Measurements from ENCODE around the gene PQBP1. TPM values are rescaled to one million over a fixed set of nuclear protein-coding genes. Genes with fewer than 3 reads are reported as not detected.

PQBP1 gene
- total RNA-seq, 2 experiments from 2014 or later: 73.4 to 75.3 TPM

DNA sequence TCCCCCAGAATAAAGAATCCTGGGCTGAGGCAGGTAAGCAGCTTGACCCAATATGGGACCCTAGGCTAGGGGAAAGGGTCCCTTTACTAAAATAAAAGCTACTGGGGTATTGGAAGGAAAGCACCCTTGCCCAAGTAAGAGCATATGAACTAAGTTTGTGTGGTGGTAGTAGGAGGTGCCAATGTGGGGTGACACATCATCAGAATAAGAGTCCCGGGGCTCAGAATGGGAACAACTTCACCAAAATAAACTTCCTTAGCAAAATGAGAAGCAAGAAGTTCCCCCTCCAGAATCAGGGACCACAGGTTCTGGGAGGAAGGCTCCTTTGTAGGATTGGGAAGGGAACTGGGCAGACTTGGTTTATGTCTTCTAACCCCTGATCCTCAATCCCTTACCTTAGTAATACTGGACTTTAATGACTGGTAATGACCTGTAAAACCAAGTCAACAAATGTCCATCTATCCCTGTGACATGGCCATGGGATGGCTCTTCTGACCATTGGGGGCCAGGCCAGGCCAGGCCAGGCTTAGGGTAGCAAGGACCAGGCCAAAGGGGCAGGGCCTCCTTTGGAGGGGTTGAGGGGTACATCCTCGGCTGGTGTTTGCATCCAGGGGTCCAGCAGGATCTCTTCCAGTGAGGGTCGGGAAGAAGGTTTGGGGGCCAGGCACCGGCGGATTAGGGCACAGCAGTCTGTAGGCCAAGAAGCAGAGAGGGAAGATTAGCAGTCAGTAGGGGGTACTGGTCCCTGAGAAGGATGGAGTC lies 16.1 kb downstream of the PQBP1 start:
- Mint-ChIP-seq H3K4me3 (peak overlapping the region; percentile 97), H3K9me3 (ENCODE audit: low read depth) (no peaks in the 10 kb centered on the region), H3K27me3 (no peaks in the 10 kb centered on the region), H3K4me1 (peaks cover 39% of the 10 kb centered on the region), H3K36me3 (ENCODE audit: low read depth) (peaks cover 66% of the 10 kb centered on the region), H3K27ac (peak overlapping the region; percentile 95)
- DNase-seq (no peak), ATAC-seq (no peak)
- ChIA-PET POLR2A (no interaction called here), CTCF (interaction anchor here (2.1 kb wide), 1 partner anchor 33 kb away, joined by 5 read pairs; no protein-coding TSS in a partner anchor)
- intact Hi-C loops (cut with DNase I, micrococcal nuclease): loop anchor here (10.0 kb wide), 2 partner anchors 239 to 1259 kb away; partner anchors contain the start of genes ELK1 (in 1 of the 2) and UXT (in 1 of the 2)

DNA sequence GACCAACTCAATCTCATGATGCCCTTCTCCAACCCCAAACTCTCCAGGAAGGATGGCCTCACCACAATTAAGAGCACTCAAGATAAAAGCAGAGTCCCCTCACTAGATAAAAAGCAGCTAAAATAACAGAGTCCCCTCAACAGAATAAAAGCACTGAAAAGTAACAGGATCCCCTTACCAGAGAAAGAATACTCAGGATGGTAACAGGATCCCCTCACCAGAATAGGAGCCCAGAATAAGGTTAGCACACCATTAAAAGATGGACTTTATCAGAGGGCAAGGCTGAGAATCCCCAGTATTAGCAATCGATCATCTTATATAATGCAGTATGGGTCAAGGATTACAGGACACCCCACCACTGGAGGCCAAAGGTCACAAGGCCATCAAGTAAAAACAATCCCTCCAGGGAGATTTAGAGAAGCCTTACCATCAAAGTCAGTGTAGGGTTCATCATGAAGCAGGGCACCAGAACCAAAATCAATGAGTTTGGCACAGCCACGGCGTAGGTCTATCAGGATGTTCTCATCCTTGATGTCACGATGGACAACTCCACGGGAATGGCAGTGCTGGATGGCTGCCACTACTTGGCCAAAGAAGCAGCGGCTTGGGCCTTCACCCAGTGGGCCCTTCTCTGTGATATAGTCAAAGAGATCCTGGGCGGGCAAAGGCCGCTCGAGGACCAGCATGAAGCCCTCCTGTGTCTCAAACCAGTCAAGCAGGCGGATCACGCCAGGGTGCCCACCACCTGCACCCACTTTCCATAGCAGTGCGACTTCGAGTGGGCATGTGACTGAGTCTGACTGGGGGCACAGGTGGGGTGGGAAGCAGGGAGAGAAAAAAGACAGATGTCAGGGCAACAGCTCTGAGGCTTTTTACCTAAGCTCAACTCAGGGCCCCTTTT lies 17.1 kb downstream of the PQBP1 start:
- no peak for DNase-seq
- H3K27me3 Mint-ChIP-seq: no peaks in the 10 kb centered on the region
- ATAC-seq: no peak
- peaks cover 42% of the 10 kb centered on the region for H3K4me1 Mint-ChIP-seq
- H3K9me3 Mint-ChIP-seq (ENCODE audit: low read depth): no peaks in the 10 kb centered on the region
- POLR2A ChIA-PET: interaction anchor here (0.6 to 2.3 kb wide), 3 partner anchors 18 to 1291 kb away, joined by 3 to 13 read pairs (median 4); no protein-coding TSS in a partner anchor
- intact Hi-C loops (cut with DNase I, micrococcal nuclease): loop anchor here (5.0 to 10.0 kb wide), 5 partner anchors 113 to 1260 kb away; partner anchors contain the start of genes ELK1 (in 1 of the 2), HDAC6 (in 1 of the 2), PLP2 (in 1 of the 2) and PPP1R3F (in 1 of the 2)
- peaks cover 73% of the 10 kb centered on the region for H3K36me3 Mint-ChIP-seq (ENCODE audit: low read depth)
- H3K27ac Mint-ChIP-seq: peak overlapping the region; percentile 95
- CTCF ChIA-PET: interaction anchor here (1.0 kb wide), 1 partner anchor 23 kb away, joined by 3 read pairs; no protein-coding TSS in a partner anchor
- H3K4me3 Mint-ChIP-seq: peak overlapping the region; percentile 97

DNA sequence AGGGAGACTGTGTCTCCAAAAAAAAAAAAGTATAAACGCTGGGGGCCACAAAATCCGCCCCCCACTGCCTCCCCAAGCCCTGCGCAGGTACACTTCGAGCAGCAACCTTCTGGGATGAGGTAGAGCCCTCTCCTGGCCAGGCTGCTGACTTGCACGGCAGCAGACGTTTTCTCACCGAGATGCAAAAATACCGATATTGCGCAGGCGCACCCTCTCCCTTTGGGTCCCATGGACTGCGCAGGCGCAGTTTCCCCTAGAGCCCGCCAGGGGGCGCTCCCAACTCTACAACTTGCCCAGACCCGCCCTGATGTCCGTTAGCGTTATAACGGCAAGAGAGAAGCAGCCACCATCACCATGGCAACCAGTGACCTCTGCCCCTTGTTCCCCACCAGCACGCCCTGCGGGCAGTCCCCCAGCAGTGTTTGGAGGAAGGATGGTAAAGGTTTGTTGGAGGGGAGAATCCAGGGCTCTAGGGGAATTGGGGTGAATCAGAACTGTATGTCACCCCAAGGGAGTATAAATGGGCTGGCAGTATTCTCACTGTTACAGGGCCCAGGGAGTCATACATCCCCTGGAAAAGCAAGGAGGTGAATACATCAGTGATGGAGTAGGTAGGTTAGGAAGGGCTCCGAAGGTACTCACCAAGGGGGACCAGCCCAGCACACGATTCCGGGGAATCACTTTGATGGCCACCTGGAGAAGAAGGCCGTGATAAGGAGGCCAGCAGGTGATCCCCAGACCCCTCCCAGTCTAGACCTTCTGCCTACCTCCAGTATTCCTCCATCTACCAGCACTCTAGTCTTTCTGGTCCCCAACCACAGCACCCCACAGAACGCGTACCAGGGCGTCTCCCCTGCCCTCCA lies 19.6 kb downstream of the PQBP1 start:
- peaks cover 75% of the 10 kb centered on the region for H3K36me3 Mint-ChIP-seq (ENCODE audit: low read depth)
- CTCF ChIA-PET: no interaction called here
- DNase-seq (peak; percentile 92), ATAC-seq (peak; percentile 34)
- intact Hi-C loops (cut with DNase I, micrococcal nuclease): loop anchor here (1.0 to 10.0 kb wide), 9 partner anchors 20 to 1263 kb away; partner anchors contain the start of genes ELK1 (in 1 of the 2), HDAC6 (in 1 of the 2), PLP2 (in 1 of the 2) and PPP1R3F (in 1 of the 2)
- POLR2A ChIA-PET: interaction anchor here (1.6 to 4.9 kb wide), 4 partner anchors 21 to 41 kb away, joined by 6 to 86 read pairs (median 12); partner anchors contain the start of gene OTUD5
- no peaks in the 10 kb centered on the region for H3K27me3 Mint-ChIP-seq
- H3K4me1 Mint-ChIP-seq: peaks cover 51% of the 10 kb centered on the region
- H3K27ac Mint-ChIP-seq: peak overlapping the region; percentile 95
- H3K4me3 Mint-ChIP-seq: peak overlapping the region; percentile 97
- no peaks in the 10 kb centered on the region for H3K9me3 Mint-ChIP-seq (ENCODE audit: low read depth)

DNA sequence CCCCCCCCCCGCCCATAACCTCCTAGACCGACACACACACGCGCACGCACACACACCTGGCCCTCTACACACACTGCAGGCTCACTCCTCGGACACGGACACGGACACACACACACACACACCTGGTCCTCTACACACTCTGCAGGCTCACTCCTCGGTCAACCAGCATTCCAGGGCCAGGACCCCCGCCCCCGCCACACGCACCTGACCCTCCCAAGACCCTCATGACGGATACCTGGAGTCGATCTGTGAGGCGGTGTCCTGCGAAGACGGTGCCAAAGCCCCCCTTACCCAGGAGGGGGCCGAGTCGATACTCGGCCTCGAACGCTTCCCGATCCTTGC lies 20.5 kb downstream of the PQBP1 start:
- H3K4me3 Mint-ChIP-seq: peak overlapping the region; percentile 97
- H3K27me3 Mint-ChIP-seq: no peaks in the 10 kb centered on the region
- intact Hi-C loops (cut with DNase I, micrococcal nuclease): loop anchor here (2.0 to 10.0 kb wide), 6 partner anchors 116 to 1263 kb away; partner anchors contain the start of genes ELK1 (in 1 of the 2), HDAC6 (in 1 of the 2), PLP2 (in 1 of the 2) and PPP1R3F (in 1 of the 2)
- POLR2A ChIA-PET: interaction anchor here (2.4 to 4.9 kb wide), 2 partner anchors 20 to 40 kb away, joined by 10 to 86 read pairs; partner anchors contain the start of gene OTUD5
- H3K27ac Mint-ChIP-seq: peak overlapping the region; percentile 95
- peaks cover 48% of the 10 kb centered on the region for H3K4me1 Mint-ChIP-seq
- ATAC-seq (no peak), DNase-seq (no peak)
- peaks cover 74% of the 10 kb centered on the region for H3K36me3 Mint-ChIP-seq (ENCODE audit: low read depth)
- H3K9me3 Mint-ChIP-seq (ENCODE audit: low read depth): no peaks in the 10 kb centered on the region
- CTCF ChIA-PET: interaction anchor here (0.6 kb wide), 1 partner anchor 40 kb away, joined by 3 read pairs; no protein-coding TSS in a partner anchor

DNA sequence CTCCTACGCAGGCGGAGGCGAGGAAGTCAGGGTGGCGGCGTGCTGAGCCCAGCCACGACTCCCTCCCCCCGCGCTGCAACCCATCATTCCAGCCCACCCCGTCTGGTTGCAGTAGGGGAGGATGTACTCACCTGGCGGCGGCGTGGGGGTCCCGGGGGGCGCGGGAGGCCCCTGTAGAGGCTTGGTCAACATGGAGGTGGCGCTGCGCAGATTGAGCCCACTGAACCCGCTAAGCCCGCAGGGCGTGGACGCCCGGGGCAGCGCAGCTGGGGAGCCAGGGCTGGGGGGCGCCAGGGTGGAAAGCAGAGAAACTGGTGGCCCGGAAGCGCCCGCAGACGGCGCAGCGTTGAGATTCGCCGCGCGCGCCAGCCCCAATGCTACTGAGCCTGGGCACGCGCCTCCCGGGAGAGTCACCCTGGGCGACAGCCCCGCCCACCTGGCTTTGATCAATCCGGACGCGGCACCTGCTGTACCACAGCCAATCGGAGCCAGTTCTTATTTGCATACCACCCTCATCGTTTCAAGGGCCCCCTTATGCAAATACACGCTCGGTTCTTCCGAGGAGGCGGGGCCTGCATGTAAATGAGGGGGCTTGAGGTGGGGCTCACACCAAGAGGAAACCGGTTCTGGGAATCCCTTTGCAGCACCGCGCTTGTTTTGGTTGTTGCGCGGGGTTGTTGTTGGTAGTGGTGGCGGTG lies 21.1 kb downstream of the PQBP1 start, which contains the start of gene PIM2:
Gene PIM2, minus strand, starts transcription at position 382 of the 698 bp plus-strand sequence. Its CDS starts 190 bp downstream, at position 192.
- DNase-seq (peak; percentile 94), ATAC-seq (peak; percentile 68)
- POLR2A ChIA-PET: interaction anchor here (0.9 to 4.9 kb wide), 5 partner anchors 20 to 378 kb away, joined by 4 to 86 read pairs (median 10); partner anchors contain the start of gene OTUD5
- CTCF ChIA-PET: interaction anchor here (2.5 kb wide), 1 partner anchor 19 kb away, joined by 17 read pairs; no protein-coding TSS in a partner anchor
- Mint-ChIP-seq H3K36me3 (ENCODE audit: low read depth) (peaks cover 70% of the 10 kb centered on the region), H3K4me3 (peak within 1 kb of the TSS; percentile 97), H3K27ac (peak within 1 kb of the TSS; percentile 96), H3K9me3 (ENCODE audit: low read depth) (no peaks in the 10 kb centered on the region), H3K4me1 (peaks cover 48% of the 10 kb centered on the region), H3K27me3 (no peaks in the 10 kb centered on the region)
- intact Hi-C loops (cut with DNase I, micrococcal nuclease): loop anchor here (1.0 to 10.0 kb wide), 11 partner anchors 19 to 1264 kb away; partner anchors contain the start of genes ELK1 (in 1 of the 2), HDAC6 (in 1 of the 2), OTUD5 (in 1 of the 2) and PLP2 (in 1 of the 2)

DNA sequence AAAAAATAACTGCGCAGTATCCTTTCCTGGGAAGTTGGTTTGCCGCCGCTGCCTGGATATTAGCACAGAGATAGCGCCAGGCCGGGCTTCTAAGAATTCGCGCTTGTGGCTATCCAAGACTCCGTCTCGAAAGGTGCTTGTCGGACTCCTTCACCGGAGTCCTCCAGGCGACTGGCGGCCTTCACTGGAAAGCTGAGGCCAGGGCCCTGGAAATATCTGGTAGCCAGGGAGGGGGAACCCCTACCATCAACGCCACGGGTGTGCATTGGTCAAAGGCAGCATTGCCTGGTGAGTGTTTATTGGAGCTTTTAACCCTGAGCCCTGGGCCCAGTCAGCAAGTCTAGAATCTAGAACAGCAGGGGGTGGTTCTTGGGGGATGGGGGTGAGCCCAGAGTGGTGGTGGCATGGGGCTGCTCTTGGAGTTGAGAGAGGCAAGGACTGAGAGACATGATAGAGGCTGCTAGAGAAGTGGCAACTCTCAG lies 21.7 kb downstream of the PQBP1 start:
- ChIA-PET POLR2A (interaction anchor here (0.9 to 4.9 kb wide), 7 partner anchors 19 to 379 kb away, joined by 4 to 86 read pairs (median 8); partner anchors contain the start of gene OTUD5), CTCF (interaction anchor here (0.5 to 2.5 kb wide), 3 partner anchors 15 to 23 kb away, joined by 4 to 17 read pairs (median 5); no protein-coding TSS in a partner anchor)
- intact Hi-C loops (cut with DNase I, micrococcal nuclease): loop anchor here (1.0 to 10.0 kb wide), 11 partner anchors 18 to 1265 kb away; partner anchors contain the start of genes ELK1 (in 1 of the 2), HDAC6 (in 1 of the 2), OTUD5 (in 1 of the 2) and PLP2 (in 1 of the 2)
- Mint-ChIP-seq H3K36me3 (ENCODE audit: low read depth) (peaks cover 69% of the 10 kb centered on the region), H3K4me1 (peaks cover 48% of the 10 kb centered on the region), H3K27me3 (no peaks in the 10 kb centered on the region), H3K4me3 (peak overlapping the region; percentile 97), H3K9me3 (ENCODE audit: low read depth) (no peaks in the 10 kb centered on the region), H3K27ac (peak overlapping the region; percentile 96)
- ATAC-seq (peak; percentile 42), DNase-seq (peak; percentile 70)

DNA sequence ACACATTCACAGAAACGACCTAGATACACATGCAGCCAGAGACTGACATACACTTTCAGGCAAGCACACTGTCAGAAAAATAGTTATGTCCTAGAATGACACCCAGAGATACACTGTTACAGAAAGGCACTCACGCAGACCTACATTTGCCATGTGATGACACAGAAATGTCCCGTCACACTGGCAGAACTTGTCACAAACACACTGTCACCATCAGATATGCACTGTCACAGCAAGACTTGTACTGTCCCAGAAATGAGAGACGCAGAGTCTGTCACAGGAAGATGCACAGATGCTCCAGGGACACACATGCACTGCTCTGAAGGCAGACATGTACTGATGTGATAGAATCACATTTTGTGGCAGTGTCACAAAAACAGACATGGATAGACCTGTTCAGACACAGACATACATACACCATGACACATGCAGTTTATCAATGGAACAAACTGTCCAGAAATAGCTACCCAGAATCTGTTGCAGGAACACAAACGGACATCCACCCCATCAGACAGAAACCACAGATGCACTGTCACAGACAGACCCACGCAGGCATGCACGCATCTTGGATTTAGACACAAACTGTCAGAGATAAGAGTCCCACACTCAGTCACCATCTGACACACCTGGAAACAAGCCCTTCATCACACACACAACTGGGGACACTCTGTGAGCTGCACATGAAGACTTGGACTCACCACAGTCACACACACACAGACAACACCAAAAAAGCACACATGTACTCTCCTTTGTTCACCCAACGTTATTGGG lies 22.4 kb downstream of the PQBP1 start:
- Mint-ChIP-seq H3K27ac (peak overlapping the region; percentile 96), H3K4me1 (peaks cover 44% of the 10 kb centered on the region), H3K4me3 (peak overlapping the region; percentile 97), H3K27me3 (no peaks in the 10 kb centered on the region), H3K9me3 (ENCODE audit: low read depth) (no peaks in the 10 kb centered on the region), H3K36me3 (ENCODE audit: low read depth) (peaks cover 63% of the 10 kb centered on the region)
- CTCF ChIA-PET: interaction anchor here (0.5 to 2.5 kb wide), 5 partner anchors 15 to 271 kb away, joined by 3 to 17 read pairs (median 4); partner anchors contain the start of genes PQBP1 and TIMM17B
- ATAC-seq (peak; percentile 30), DNase-seq (peak; percentile 62)
- POLR2A ChIA-PET: interaction anchor here (0.9 to 4.9 kb wide), 9 partner anchors 8 to 38 kb away, joined by 3 to 86 read pairs (median 8); partner anchors contain the start of genes OTUD5 and SLC35A2
- intact Hi-C loops (cut with DNase I, micrococcal nuclease): loop anchor here (1.0 to 10.0 kb wide), 11 partner anchors 17 to 1265 kb away; partner anchors contain the start of genes ELK1 (in 1 of the 2), HDAC6 (in 1 of the 2), OTUD5 (in 1 of the 2) and PLP2 (in 1 of the 2)

DNA sequence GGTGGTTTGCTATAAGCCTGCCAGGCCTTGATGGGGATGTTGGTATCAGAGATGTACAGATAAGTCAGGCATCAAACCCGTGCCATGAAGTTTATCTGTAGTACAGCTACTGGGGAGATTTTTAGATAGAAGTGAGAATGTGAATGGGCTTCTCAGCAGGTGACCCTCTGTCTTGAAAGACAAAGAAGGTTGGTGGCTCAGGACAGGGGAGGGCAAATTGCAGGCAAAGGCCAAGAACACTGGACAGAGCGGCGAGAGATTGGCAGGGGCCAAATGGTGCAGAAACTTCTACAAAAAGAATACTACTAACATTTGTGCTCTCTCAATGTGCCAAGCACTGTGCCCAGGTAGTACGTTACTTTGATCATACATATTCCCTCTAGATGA lies 23.0 kb downstream of the PQBP1 start:
- ATAC-seq (no peak), DNase-seq (no peak)
- H3K9me3 Mint-ChIP-seq (ENCODE audit: low read depth): no peaks in the 10 kb centered on the region
- intact Hi-C loops (cut with DNase I, micrococcal nuclease): no loop called here
- CTCF ChIA-PET: interaction anchor here (0.8 to 2.5 kb wide), 3 partner anchors 17 to 270 kb away, joined by 3 to 17 read pairs (median 4); partner anchors contain the start of genes PQBP1 and TIMM17B
- H3K4me3 Mint-ChIP-seq: peak overlapping the region; percentile 97
- H3K27me3 Mint-ChIP-seq: no peaks in the 10 kb centered on the region
- peak overlapping the region; percentile 96 for H3K27ac Mint-ChIP-seq
- H3K36me3 Mint-ChIP-seq (ENCODE audit: low read depth): peaks cover 63% of the 10 kb centered on the region
- H3K4me1 Mint-ChIP-seq: peaks cover 49% of the 10 kb centered on the region
- POLR2A ChIA-PET: interaction anchor here (0.9 to 4.9 kb wide), 6 partner anchors 9 to 35 kb away, joined by 3 to 86 read pairs (median 8); partner anchors contain the start of gene SLC35A2

All from activated CD4-positive, alpha-beta T cell treated with anti-CD3 and anti-CD28 coated beads for 36 hours (primary cell).